GM23248 (cell line): Measurements from ENCODE around the gene NUP42. TPM values are rescaled to one million over a fixed set of nuclear protein-coding genes. Genes with fewer than 3 reads are reported as not detected.
A peak's percentile ranks its signal among the peaks of the same experiment; 100 is the strongest.

ENCODE experiments used
- DNase-seq: peaks from one replicate; pipeline ENCODE4 v3.0.0-alpha.2; 2015
- H2AFZ ChIP-seq: fragments of 200-600 bp; sonication (generic); 2 replicates; pipeline ENCODE4 v1.6.1; 2016; ENCODE audit warnings: antibody characterized with exemption
- H3F3A ChIP-seq: fragments of 200-600 bp; sonication (generic); 2 replicates; pipeline ENCODE4 v1.6.1; 2016; ENCODE audit warnings: mild to moderate bottlenecking, antibody characterized with exemption, mixed run types; ENCODE audit not compliant: insufficient read depth
- H3K27ac ChIP-seq: fragments of 200-600 bp; sonication (generic); 2 replicates; pipeline ENCODE4 v1.5.1; 2016; ENCODE audit warnings: mild to moderate bottlenecking
- H3K27me3 ChIP-seq: fragments of 200-600 bp; sonication (generic); replicated peaks from 2 replicates; pipeline ENCODE4 v1.6.1; 2016; ENCODE audit warnings: mild to moderate bottlenecking; ENCODE audit not compliant: insufficient read depth
- H3K36me3 ChIP-seq: fragments of 200-600 bp; sonication (generic); 2 replicates; pipeline ENCODE4 v1.6.1; 2016; ENCODE audit warnings: low read depth, mild to moderate bottlenecking
- H3K4me1 ChIP-seq: fragments of 200-600 bp; sonication (generic); 2 replicates; pipeline ENCODE4 v1.6.1; 2016; ENCODE audit warnings: mild to moderate bottlenecking; ENCODE audit not compliant: insufficient read depth
- H3K4me2 ChIP-seq: fragments of 200-600 bp; sonication (generic); one replicate; pipeline ENCODE4 v1.6.1; 2016; ENCODE audit warnings: mild to moderate bottlenecking; ENCODE audit not compliant: unreplicated experiment
- H3K4me3 ChIP-seq: fragments of 200-600 bp; sonication (generic); 2 replicates; pipeline ENCODE4 v1.5.1; 2016; ENCODE audit warnings: mild to moderate bottlenecking
- H3K79me2 ChIP-seq: fragments of 200-600 bp; sonication (generic); 2 replicates; pipeline ENCODE4 v1.6.1; 2016; ENCODE audit warnings: mild to moderate bottlenecking; ENCODE audit not compliant: insufficient read depth
- H3K9ac ChIP-seq: fragments of 200-600 bp; sonication (generic); 2 replicates; pipeline ENCODE4 v1.6.1; 2016; ENCODE audit warnings: mild to moderate bottlenecking
- H3K9me2 ChIP-seq: fragments of 200-600 bp; sonication (generic); 2 replicates; pipeline ENCODE4 v1.6.1; 2016; ENCODE audit warnings: mixed run types, mild to moderate bottlenecking, moderate library complexity; ENCODE audit not compliant: insufficient read depth
- H3K9me3 ChIP-seq: fragments of 200-600 bp; sonication (generic); one replicate; pipeline ENCODE4 v1.6.1; 2017; ENCODE audit warnings: low read depth
- H4K20me1 ChIP-seq: fragments of 200-600 bp; sonication (generic); 2 replicates; pipeline ENCODE4 v1.6.0; 2016; ENCODE audit not compliant: insufficient read depth
- EZH2 ChIP-seq: fragments of 200-600 bp; sonication (generic); IDR thresholded peaks from 2 replicates; pipeline ENCODE4 v1.6.1; 2018; ENCODE audit warnings: antibody characterized with exemption, mild to moderate bottlenecking; ENCODE audit not compliant: insufficient read depth, poor library complexity, severe bottlenecking
- EZH2phosphoT487 ChIP-seq: fragments of 200-600 bp; sonication (generic); IDR thresholded peaks from 2 replicates; pipeline ENCODE4 v1.6.1; 2018; ENCODE audit warnings: antibody characterized with exemption, moderate library complexity, mild to moderate bottlenecking, low read depth; ENCODE audit not compliant: insufficient read depth
- WGBS, 2 experiments: methylation state at CpG; one replicate each; pipeline ENCODE4 v1.1.6; 2015 to 2017; ENCODE audit warnings: low lambda C conversion rate in 2 of 2, low coverage in 1 of 2; ENCODE audit errors: missing lambda C conversion rate in 2 of 2; 5-methylcytosine and 5-hydroxymethylcytosine counted together
- in situ Hi-C: fragments of 300-500 bp; cut with MboI; formaldehyde crosslinking; loops from 2 replicates; pipeline ENCODE4 v1.15.0; 2020
- polyA plus RNA-seq: library from polyadenylated mRNA; unstranded; fragments of >200 nt; fragmentation: Nextera tagmentation; extraction: Ambion mirVana; gene quantifications from 2 replicates; pipeline ENCODE4 v1.2.1, GENCODE V29; 2016
- total RNA-seq: library from RNA; depleted of rRNA; stranded (reverse); fragments of >200 nt; shearing (Covaris generic); gene quantifications from 2 replicates; pipeline ENCODE4 v1.2.3, GENCODE V29; 2014

NUP42 gene
- total and polyA plus RNA-seq, 2 experiments from 2014 or later: 27.1 to 34.2 TPM

DNA sequence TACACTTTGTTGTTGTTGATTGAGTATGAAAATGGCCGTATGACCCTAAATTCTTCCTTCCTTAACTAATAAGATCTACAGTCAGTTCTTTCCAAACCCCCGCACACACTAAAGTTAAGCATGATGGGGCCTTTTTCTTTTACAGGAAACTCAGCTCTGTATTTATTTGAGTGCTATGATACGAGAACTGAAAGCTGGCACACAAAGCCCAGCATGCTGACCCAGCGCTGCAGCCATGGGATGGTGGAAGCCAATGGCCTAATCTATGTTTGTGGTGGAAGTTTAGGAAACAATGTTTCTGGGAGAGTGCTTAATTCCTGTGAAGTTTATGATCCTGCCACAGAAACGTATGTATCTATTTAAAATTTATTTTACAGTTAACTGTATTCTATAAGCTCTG lies 14.2 kb upstream of the NUP42 start:
- TF ChIP-seq EZH2 (no peak), EZH2phosphoT487 (no peak)
- WGBS, 2 experiments: 78 to 82% methylated on average over 5 of the region's 5 CpGs
- no peak for DNase-seq

DNA sequence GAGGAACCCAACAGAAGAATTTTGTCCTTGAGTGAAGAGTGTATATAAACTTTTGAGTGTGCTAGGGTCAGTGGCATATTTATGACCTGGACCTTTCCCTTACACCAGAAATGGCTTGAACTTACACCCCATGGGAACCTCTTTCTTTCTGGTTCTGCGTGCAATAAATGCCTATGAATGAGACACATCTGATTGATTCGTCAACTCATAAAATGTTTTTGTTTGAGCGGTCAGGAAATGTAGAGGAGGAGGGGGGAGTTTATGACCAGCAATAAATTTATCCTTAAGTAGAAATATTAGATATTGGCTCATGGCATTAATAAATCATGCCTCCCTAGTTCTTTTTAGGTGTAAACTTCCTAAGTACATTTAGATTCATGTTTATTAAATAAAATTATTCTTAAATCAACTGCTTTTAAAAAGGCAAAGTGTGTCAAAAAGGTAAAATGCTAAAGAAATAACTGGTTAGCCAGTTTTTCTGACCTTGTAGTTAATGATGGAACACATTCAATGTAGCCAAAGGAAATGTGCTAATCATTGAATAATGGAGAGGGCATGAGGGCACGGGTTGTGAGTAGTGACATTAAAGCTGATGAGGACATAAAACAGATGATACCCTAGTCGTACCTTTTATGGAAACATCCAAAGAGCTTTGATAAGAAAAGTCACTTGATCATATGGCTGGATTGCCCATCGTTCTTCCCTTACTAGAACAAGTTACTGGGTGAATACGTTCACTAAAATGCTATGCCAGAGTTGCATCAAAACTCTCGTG lies 13.6 kb upstream of the NUP42 start:
- TF ChIP-seq EZH2phosphoT487: no peak
- in situ Hi-C loops: no loop called here
- no peaks in the 10 kb centered on the region for H3K9me3 ChIP-seq
- H4K20me1 ChIP-seq: no peaks in the 10 kb centered on the region
- H3K27me3 ChIP-seq: no peaks in the 10 kb centered on the region
- no peaks in the 10 kb centered on the region for H3K79me2 ChIP-seq
- H3F3A ChIP-seq: no peaks in the 10 kb centered on the region
- no peaks in the 10 kb centered on the region; the same call in 1 of the 2 replicates for H3K36me3 ChIP-seq
- no peak overlapping the region for H3K4me2 ChIP-seq
- no peaks in the 10 kb centered on the region for H3K9me2 ChIP-seq
- no peak overlapping the region for H3K27ac ChIP-seq
- 73 to 78% methylated on average over 8 of the region's 8 CpGs for WGBS, 2 experiments
- no peak overlapping the region for H2AFZ ChIP-seq
- no peak for DNase-seq
- H3K4me3 ChIP-seq: no peak overlapping the region
- H3K9ac ChIP-seq: no peak overlapping the region
- no peaks in the 10 kb centered on the region for H3K4me1 ChIP-seq

More for the DNA sequence above, 14.2 kb upstream of the NUP42 start:
- H3K9ac ChIP-seq: no peak overlapping the region
- no peak overlapping the region for H3K4me2 ChIP-seq
- H3K4me1 ChIP-seq: no peaks in the 10 kb centered on the region
- no peaks in the 10 kb centered on the region; the same call in 1 of the 2 replicates for H3K36me3 ChIP-seq
- no peak overlapping the region for H2AFZ ChIP-seq
- H3K4me3 ChIP-seq: no peak overlapping the region
- no peaks in the 10 kb centered on the region for H3K27me3 ChIP-seq
- H3K27ac ChIP-seq: no peak overlapping the region
- no peaks in the 10 kb centered on the region for H3K9me3 ChIP-seq
- H3F3A ChIP-seq: no peaks in the 10 kb centered on the region
- H3K9me2 ChIP-seq: no peaks in the 10 kb centered on the region
- no peaks in the 10 kb centered on the region for H4K20me1 ChIP-seq
- in situ Hi-C loops: no loop called here
- no peaks in the 10 kb centered on the region for H3K79me2 ChIP-seq

- no peak for DNase-seq
- WGBS, 2 experiments: 96% methylated on average over 2 of the region's 2 CpGs
- no peak overlapping the region for H3K4me3 ChIP-seq
- peaks cover 5% of the 10 kb centered on the region; the same call in 1 of the 2 replicates for H3K36me3 ChIP-seq
- no peak overlapping the region for H3K9ac ChIP-seq
- no peaks in the 10 kb centered on the region for H3K4me1 ChIP-seq
- no peaks in the 10 kb centered on the region for H3K9me2 ChIP-seq
- peaks cover 11% of the 10 kb centered on the region for H3F3A ChIP-seq
- TF ChIP-seq EZH2 (no peak), EZH2phosphoT487 (no peak)
- H3K79me2 ChIP-seq: no peaks in the 10 kb centered on the region
- no peaks in the 10 kb centered on the region for H3K9me3 ChIP-seq
- no peak overlapping the region for H2AFZ ChIP-seq
- no peaks in the 10 kb centered on the region for H4K20me1 ChIP-seq
- in situ Hi-C loops: no loop called here
- H3K27ac ChIP-seq: no peak overlapping the region
- no peaks in the 10 kb centered on the region for H3K27me3 ChIP-seq
- no peak overlapping the region for H3K4me2 ChIP-seq
These were observed 5.9 kb upstream of the NUP42 start for GRCh38 chr7:23175938-23176337.

GRCh38 chr7:23183279-23184012 lies 1.6 kb downstream of the NUP42 start:
- H3K9me2 ChIP-seq: no peaks in the 10 kb centered on the region
- H3F3A ChIP-seq: peaks cover 31% of the 10 kb centered on the region
- peaks cover 29% of the 10 kb centered on the region for H3K36me3 ChIP-seq
- peaks cover 32% of the 10 kb centered on the region for H3K4me1 ChIP-seq
- H3K9ac ChIP-seq: peak overlapping the region; percentile 93
- peak overlapping the region; percentile 73 for H3K4me2 ChIP-seq
- no peak overlapping the region for H3K27ac ChIP-seq
- no peaks in the 10 kb centered on the region for H3K27me3 ChIP-seq
- TF ChIP-seq EZH2phosphoT487 (no peak), EZH2 (no peak)
- DNase-seq: peak; percentile 11
- H3K9me3 ChIP-seq: no peaks in the 10 kb centered on the region
- no peaks in the 10 kb centered on the region for H4K20me1 ChIP-seq
- peak overlapping the region; percentile 89 for H3K4me3 ChIP-seq
- H3K79me2 ChIP-seq: peaks cover 59% of the 10 kb centered on the region
- WGBS, 2 experiments: 87% methylated on average over 20 of the region's 20 CpGs
- no peak overlapping the region for H2AFZ ChIP-seq
- in situ Hi-C loops: no loop called here
